Middle frontal gyrus (tissue), 1 donor: ENCODE results near the gene MAP3K8.

Experiments
- DNase-seq: peaks from one replicate; pipeline ENCODE4 v3.0.0-alpha.2; 2015; ENCODE audit warnings: low spot score; ENCODE audit errors: extremely low spot score

MAP3K8 gene

DNA sequence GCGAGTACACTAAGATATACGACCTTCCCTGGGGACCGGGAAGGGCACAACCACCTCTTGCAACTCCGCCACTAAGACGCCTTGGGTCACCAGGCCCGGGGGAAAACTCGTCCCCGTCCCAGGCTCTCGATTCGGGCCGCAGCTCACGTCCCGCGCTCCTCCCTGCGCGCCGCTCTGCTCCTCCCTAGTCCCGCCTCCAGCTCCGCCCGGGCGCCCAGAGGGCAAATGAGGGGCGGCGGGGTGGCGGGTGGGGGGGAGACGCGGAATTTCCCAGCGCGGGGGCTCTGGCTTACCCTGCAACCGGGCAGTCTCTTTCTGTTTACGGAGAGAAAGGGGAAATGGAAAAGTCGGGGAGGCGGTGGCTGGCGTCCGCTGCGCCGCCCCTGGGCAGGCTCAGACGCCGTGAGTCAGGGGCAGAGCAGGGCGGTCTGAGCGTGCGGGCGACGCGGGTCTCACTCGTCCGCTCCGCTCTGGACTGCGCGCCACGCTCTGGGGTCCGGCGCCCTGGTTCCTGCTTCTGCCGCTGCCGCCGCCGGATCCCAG, at the start of gene MAP3K8:
MAP3K8 (plus strand) TSS at position 455 of the 543 bp plus-strand sequence. CDS start 4,755 bp downstream, outside the sequence.
- DNase-seq: peak; percentile 55

DNA sequence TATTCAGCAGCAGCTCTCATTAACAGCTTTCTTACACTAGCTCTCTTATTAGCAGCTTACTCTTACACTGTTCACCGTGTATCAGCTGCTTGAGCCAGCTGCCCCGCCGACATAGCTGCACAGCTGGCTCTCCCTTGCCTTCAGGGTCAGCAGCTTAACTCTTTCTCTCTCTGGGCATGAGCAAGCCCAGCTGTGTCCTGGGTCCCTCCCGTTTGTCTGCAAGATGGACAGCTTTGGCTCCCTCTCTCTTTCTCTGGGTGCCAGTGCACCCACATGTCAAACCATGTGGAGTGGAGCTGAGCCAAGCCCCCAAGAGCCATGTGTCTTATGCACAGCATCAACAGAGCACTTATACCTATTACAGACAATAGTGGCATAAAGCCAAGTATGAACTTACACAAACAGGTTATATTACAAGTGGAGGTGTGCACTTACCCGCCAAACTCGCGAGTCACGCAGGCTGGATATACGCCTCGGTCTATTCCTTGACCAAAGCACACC, 49.2 kb upstream of the MAP3K8 start:
- no peak for DNase-seq

DNA sequence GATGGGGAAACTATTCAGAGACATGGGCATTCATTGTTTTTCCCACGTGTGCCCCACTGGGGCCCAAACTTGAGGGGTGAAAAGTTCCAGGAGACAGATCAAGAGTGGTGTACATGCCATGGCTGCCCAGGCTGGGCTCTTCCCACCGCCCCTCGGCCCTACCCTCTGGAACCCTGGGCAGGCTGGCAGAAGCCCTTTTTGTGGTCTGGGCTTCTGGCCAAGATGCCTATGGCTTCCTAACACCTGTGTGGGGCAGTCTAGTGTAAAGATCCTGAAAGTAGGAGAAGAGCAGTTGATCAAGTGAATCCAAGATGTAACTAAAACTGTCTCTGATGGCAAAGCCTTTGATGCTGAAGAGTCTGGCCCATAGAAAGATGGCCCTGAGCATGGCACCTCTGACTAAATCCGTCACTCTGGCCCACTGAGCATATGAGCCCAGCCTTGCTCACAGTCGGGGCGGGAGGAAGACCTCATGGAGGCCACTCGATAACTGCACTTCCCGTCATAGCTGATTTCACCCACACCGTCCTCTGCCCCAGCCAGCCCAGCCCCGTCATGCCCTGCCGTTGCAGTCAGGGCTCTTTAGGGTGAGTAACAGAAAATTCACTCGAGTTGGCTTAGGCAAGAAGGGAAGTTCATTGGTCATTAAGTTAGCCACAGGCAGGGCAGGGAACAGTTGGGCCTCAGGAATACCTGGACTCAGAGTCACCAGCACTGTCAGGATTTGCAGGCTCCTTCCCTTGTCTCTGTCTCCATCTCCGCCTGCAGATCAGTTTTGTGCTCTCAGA, 47.0 kb upstream of the MAP3K8 start:
- DNase-seq: no peak

DNA sequence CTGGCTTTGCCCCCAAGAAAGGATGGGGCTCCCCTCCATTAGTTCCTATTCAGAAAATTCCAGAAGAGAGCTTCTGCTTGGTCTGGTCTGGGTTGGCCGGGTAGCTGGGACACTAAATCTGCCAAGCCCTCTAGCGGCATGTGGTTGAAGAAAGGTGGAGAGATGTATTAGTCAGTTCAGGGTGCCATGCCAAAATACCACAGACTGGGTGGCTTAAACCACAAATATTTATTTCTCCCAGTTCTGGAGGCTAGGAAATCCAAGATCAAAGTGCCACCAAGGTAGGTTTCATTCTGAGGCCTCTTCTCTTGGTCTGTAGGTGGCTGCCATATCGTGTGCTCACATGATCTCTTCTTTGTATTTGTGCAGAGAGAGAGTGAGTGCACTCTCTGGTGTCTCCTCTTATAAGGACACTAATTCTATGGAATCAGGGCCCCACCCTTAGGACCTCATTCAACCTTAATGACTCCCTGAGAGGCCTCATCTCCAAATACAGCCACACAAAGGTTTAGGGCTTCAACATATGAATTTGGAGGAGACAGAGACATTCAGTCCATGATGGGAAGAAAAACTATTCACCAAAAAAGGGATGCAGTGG, 46.2 kb upstream of the MAP3K8 start:
- no peak for DNase-seq

DNA sequence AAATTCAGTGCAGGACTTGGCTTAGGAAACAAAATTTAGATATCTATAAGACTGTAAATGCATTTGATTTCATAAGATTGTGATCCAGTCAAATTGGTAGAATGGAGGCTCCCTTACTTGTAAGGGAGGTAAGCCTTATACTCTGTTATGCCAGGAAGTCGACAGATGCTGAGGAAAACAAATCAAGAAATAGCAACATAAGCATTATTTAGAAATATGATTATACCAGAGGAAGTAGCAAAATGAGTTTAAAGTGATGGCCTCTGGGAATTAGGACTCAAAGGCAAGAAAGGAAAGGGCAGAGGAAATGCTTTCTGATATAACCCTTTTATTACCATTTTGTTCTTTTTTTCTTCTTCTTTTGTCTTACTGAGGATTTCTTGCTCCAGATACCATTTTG, 44.4 kb upstream of the MAP3K8 start:
- DNase-seq: no peak

DNA sequence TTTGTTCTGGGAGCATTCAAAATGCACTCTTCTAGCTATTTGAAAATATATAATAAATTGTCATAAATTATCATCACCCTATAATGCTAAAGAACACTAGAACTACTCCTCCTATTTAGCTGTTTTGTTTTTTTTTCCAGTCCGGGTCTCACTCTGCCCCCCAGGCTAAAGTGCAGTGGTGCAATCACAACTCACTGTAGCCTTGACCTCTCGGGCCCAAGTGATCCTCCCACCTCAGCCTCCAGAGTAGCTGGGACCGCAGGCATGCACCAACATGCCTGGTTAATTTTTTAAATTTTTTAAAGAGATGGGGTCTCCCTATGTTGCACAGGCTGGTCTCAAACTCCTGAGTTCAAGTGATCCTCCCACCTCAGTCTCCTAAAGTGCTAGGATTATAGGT, 43.8 kb upstream of the MAP3K8 start:
- DNase-seq: no peak

DNA sequence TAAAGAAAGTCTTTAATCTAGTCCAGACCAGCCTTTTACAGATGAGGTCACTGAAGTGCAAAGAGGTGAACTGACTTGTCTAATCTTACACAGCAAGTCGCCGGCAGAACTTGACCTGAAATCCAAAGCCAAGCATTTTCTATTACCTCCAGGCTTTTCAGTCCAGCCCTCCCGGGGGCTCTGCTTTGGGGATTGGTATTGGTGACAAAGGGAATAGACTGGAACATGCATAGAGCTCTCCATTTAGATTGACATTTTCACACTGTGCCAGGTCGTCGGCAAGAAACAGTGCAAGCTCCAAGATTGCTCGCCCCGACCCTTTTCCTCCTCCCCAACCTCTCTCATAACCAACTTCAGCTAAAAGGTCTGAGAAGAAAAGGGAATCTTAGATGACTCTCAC, 42.7 kb upstream of the MAP3K8 start:
- DNase-seq: no peak

DNA sequence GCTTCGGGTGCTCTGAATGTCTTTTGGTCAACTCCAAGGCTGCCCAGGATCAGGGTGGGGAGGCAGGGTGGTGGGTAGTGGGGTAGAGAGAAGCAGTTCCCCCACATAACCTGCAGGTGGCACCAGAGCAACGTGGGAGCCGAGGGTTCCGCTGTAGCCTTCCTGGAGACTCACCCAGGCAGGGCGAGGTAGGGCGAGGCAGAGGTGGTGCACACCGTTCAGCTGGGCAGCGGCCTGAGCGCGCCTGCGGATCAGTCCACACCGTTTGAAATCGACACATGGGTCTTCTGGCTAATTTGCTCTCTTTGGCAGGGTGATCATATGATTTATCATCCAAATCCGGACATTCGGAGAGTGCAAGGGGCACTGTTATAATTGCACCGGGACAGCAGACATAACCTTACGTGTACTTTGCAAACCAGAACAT, 41.4 kb upstream of the MAP3K8 start:
- peak; percentile 49 for DNase-seq

DNA sequence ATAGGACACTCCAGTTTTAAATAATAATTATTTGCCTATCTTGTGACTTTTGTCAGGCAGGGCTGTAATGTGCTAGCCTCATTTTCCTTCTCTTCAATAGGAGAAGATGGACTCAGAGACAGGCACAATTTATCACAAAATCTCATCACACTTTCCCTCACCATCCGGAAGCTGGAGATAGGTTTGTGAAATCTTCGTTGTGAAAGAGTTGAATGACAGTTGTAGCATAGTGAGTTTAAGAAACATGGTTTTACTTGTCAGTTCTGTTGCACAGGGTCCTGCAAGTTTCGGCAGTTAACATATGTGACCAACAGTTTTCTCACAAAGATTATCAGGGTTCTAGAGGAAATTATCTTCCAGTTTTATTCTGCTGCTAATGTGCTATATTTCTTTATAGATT, 37.7 kb upstream of the MAP3K8 start:
- DNase-seq: no peak

DNA sequence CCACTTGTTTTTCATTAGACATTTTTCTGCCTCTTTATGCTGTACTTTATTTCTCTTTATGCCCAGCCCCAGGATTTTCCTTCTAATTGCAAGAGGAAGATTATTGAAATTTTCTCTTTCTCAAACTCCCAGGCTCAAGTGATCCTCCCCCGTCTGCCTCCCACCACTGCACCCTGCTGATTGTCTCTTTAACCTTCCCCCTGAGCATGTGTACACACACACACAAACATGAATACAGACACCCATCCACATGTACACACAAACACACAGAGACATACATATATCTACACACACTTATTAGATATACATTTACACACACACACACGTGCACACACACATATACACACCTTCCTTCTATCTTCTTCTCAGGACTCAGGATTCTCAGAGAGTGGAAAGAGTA, 37.3 kb upstream of the MAP3K8 start:
- DNase-seq: no peak

DNA sequence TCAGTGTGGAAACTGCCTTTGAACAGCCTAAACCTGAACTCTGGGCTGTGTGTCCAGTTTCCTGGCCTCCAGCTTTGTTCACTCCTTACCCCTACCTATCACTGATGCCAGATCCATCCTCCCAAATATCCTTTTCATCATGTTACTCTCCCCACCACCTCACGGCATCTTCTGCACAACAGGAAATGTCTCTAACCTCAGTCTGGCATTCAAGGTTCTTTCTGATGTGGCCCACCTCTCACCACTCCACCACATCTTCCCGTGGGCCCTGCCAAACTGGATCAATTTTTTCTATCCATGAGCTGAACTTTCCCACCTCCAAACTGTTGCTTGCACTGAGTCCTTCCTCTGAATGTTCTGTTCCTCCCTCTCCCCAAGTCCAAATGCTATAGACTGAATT, 35.8 kb upstream of the MAP3K8 start:
- no peak for DNase-seq

DNA sequence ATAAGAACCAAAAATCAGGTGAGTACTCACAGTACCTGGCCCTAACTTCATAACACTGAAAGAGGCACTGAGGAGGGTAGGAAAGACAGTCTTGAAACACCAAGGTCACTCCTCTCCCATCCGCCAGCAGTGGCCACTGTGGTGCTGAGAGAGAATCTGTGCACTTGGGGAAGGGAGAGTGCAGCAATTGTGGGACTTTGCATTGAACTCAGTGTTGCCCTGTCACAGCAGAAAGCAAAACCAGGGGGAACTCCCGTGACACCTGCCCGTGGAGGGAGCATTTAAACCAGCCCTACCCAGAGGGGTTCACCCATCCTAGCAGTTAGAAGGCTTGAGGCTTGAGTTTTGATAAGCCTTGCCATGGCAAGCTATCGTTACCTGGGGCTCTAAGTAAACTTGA, 35.2 kb upstream of the MAP3K8 start:
- DNase-seq: no peak

DNA sequence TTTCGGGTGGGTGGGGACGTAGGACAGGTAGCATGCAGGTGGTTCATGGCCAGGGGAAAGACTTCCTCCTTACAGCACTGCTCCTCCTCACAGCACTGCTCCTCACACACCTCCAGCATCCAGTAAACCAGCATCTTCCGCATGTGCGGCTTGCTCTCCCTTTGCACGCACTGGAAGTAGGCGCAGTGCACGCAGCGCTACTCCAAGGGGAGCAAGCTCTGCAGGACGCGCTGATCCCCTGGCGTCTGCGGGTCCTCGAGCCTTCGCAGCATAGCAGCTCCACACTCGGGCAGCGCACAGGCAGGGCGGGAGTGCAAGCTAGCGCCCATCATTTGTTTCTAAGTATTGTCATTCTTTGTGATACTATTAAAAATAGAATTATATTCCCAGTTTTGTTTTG, 30.5 kb upstream of the MAP3K8 start:
- no peak for DNase-seq

DNA sequence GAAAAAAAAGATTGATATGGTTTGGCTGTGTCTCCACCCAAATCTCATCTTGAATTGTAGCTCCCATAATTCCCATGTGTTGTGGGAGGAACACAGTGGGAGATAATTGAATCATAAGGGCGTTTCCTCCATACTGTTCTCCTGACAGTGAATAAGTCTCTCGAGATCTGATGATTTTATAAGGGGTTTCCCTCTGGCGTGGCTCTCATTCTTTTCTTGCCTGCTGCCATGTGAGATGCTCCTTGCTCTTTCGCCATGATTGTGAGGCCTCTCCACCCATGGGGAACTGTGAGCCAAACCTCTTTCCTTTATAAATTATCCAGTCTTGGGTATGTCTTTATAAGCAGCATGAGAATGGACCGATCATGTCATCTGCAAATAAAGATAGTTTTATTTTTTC, 29.4 kb upstream of the MAP3K8 start:
- no peak for DNase-seq

DNA sequence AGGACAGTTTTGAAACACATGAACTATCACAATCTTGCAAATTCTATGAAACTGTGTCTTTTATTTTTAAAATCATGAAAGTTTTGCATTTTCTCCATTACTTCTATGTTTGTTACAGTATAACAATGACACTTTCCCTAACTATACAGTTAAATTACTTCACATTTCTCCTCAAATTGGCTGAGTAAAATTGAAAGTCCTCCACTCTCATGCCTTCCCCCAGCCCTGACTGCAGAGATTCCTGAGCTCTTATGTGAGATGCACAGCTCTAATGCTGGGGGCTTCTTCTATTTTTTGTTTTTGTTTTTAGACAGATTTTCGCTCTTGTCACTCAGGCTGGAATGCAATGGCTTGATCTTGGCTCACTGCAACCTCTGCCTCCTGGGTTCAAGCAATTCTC, 22.7 kb upstream of the MAP3K8 start:
- DNase-seq: no peak

DNA sequence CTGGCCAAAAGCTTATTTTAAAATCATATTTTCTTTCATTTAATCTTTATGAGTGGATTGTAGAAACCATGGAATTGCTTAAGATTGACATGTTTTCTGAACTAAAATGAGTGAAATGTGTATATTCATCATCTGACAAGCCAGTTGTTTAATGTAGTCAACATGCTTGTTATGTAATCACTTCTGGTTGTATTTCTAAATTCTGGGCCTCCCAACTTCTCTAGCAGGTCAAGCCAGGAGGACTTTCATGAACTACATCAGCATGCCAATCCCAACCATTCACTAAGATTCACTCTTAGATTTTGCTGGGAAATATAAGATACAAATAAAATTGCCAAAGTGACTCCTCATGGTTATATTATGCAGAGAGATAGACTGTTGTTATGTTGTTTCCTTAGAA, 21.1 kb upstream of the MAP3K8 start:
- no peak for DNase-seq

DNA sequence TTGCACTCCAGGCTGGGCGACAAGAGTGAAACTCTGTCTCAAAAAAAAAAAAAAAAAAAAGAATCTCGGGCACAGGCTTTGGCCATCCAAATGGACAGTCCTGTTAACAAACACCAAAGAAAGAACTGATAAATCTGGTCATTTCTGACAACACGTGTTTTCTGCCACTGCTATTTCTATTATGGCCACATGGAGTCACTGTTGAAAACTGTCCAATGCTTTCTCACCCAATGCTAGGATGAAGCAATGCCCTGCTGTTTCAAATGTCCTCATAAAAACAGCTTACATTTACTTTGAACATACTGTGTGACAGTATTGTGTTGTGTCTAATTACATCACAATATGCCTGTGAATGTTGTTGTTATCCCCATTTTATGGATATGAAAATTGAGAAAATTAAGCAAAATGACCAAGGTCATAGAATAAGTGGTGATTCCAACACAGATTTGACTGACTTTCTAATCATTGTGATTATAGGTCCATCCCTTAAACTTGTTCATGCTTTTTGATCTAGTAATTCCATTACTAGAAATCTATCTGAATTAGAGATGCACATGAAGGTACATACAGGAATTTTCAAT, 19.9 kb upstream of the MAP3K8 start:
- DNase-seq: no peak

DNA sequence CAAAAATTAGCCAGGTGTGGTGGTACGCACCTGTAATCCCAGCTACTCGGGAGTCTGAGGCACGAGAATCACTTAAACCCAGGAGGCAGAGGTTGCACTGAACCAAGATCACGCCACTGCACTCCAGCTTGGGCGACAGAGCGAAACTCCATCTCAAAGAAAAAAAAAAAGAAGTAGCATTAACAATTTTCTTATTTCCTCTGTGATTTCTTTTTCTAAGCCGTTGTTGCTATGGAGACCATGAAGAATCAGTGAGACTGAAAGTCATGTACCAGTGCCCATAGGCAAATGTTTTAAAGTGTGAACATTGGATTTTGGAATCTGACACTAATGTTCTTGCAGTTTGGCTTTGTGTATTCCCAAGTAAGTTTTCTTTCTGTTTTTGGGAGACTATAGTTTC, 18.4 kb upstream of the MAP3K8 start:
- DNase-seq: no peak

DNA sequence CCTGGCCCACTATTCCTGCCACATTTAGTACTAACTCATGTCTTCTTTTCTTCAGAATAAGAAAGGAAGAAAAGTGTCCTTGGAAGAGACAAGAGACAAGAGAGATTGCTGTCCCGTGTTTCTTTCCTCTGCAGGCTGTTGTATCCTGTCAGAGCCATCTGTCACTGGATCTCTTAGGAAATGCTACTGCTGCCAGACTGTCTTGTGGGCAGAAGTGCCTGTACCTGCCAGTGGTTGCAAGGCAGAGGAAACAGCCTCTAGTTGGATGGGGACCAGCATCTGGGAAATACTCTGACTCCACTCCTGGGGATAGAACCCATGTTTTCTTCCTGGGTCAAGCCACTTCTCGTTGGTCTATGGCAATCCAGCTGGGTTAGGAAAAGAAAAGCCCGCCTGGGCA, 16.7 kb upstream of the MAP3K8 start:
- DNase-seq: no peak

DNA sequence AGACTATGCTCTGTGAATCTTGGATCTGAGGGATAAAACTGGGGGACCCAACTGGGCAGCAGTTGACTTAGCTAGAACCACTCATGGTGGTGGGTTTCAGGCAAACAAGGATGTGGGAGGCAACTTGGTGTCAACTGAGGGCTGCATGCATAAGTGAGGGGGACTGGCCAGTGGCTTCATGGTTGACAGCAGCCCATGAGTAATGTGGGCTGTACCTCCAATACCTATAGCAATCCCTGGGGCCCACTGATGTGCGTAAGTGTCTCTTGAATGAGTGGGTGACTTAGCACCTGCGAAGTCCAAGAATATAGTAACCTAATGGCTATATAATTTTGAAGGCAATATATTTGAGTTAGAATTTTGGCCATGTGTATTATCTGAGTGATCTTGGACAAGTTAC, 13.7 kb upstream of the MAP3K8 start:
- DNase-seq: no peak

DNA sequence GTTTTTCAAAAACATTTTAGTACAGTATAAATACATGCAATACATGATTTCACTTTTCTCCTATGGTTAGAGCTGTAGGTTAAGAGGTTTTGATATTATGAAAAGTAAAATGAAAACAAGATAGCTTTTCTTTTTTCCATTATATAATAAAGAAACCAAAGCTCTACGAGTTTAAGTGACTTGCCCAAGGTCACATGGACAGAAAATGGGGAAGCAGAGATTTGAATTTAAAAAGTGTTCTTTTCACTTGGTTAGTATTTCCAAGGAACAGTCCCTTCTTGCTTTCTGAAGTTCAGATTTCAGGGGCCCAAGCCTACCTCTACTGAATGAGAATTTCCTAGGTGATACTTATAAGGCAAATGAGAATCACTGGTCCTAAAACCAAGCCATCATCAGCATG, 13.2 kb upstream of the MAP3K8 start:
- DNase-seq: no peak

DNA sequence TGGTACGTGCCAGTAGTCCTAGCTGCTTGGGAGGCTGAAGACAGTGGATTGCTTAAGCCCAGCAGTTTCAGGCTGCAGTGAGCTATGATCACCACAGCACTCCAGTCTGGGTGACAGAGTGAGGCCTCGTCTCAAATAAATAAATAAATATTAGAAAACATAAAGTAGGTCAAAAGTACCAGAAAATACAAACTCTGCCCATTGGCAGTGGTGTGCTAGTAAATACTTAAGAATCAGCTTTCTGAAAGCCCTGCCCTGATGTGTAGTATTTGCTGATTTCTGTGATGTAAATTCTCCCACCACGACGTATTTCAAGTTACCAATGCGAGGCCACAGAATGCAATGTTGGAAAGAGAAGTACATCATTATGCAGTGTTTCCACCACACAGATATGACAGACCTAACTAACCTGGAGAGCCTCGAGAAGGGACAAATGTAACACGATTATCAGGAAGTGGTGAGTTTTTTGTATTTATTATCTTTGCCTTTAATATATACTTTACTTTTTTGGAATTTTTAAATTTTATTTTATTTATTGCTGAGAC, 11.8 kb upstream of the MAP3K8 start:
- DNase-seq: no peak
